CD14-positive monocyte (primary cell): ENCODE measurements around the gene CEP72. TPM values are rescaled to one million over a fixed set of nuclear protein-coding genes. Genes with fewer than 3 reads are reported as not detected.

Experiments used
- DNase-seq, 3 donors: peaks; one replicate each; pipeline ENCODE4 v3.0.0-alpha.2; 2011 to 2022
- H2AFZ ChIP-seq: 2 replicates; pipeline ENCODE4 v1.6.0; 2012; ENCODE audit warnings: mild to moderate bottlenecking, low read depth, low read length, inconsistent platforms; ENCODE audit not compliant: insufficient read depth, poor library complexity, severe bottlenecking
- H3K27ac ChIP-seq, 2 donors: 1 replicate in 1 of 2; 2 replicates in 1 of 2; pipeline ENCODE4 v1.5.1; 2012 to 2013; ENCODE audit warnings: low read length in 2 of 2, control low read depth in 1 of 2, inconsistent platforms in 1 of 2, low read depth in 1 of 2, mild to moderate bottlenecking in 1 of 2
- H3K27me3 ChIP-seq, 2 donors: one replicate each; pipeline versions ENCODE4 v1.6.0 to v1.6.1; 2011 to 2013; ENCODE audit warnings: low read length in 2 of 2; ENCODE audit not compliant: control insufficient read depth in 2 of 2, insufficient read depth in 2 of 2
- H3K36me3 ChIP-seq, 2 donors: replicated peaks in 1 of 2; 1 replicate in 1 of 2; 2 replicates in 1 of 2; pipeline versions ENCODE4 v1.5.1 to v1.6.1; 2012 to 2013; ENCODE audit warnings: low read length in 2 of 2, control low read depth in 1 of 2, inconsistent platforms in 1 of 2, mild to moderate bottlenecking in 1 of 2; ENCODE audit not compliant: insufficient read depth in 2 of 2, control insufficient read depth in 1 of 2
- H3K4me1 ChIP-seq, 2 donors: 1 replicate in 1 of 2; 2 replicates in 1 of 2; pipeline versions ENCODE4 v1.5.1 to v1.6.1; 2012 to 2013; ENCODE audit warnings: low read length in 2 of 2, control low read depth in 1 of 2, inconsistent platforms in 1 of 2, mild to moderate bottlenecking in 1 of 2, moderate library complexity in 1 of 2; ENCODE audit not compliant: insufficient read depth in 2 of 2, control insufficient read depth in 1 of 2
- H3K4me2 ChIP-seq: replicated peaks from 2 replicates; pipeline ENCODE3; 2012; ENCODE audit warnings: low read length, moderate library complexity, mild to moderate bottlenecking; ENCODE audit not compliant: poor library complexity, severe bottlenecking; ENCODE audit errors: extremely low read depth
- H3K4me3 ChIP-seq, 3 experiments: fragments of 200-600 bp in 1 of 3; sonication (generic) in 1 of 3; replicated peaks in 1 of 3; 1 replicate in 2 of 3; 2 replicates in 1 of 3; pipeline ENCODE4 v1.5.1; 2011 to 2013; ENCODE audit warnings: low read length in 3 of 3, mild to moderate bottlenecking in 3 of 3, control low read depth in 2 of 3, low read depth in 2 of 3, inconsistent platforms in 1 of 3, moderate library complexity in 1 of 3
- H3K79me2 ChIP-seq: 2 replicates; pipeline ENCODE4 v1.6.0; 2012; ENCODE audit warnings: mild to moderate bottlenecking, control low read depth, inconsistent platforms, low read length, moderate library complexity; ENCODE audit not compliant: insufficient read depth
- H3K9ac ChIP-seq: 2 replicates; pipeline ENCODE4 v1.6.0; 2017; ENCODE audit warnings: low read length, mild to moderate bottlenecking; ENCODE audit not compliant: insufficient read depth, poor library complexity, severe bottlenecking
- H3K9me3 ChIP-seq, 2 donors: replicated peaks in 1 of 2; 1 replicate in 1 of 2; 2 replicates in 1 of 2; pipeline versions ENCODE4 v1.5.1 to v1.6.1; 2012 to 2013; ENCODE audit warnings: low read length in 2 of 2, control low read depth in 1 of 2; ENCODE audit not compliant: control insufficient read depth in 1 of 2, insufficient read depth in 1 of 2
- H4K20me1 ChIP-seq: 2 replicates; pipeline ENCODE4 v1.6.0; 2012; ENCODE audit warnings: mild to moderate bottlenecking, low read length, control low read depth, moderate library complexity; ENCODE audit not compliant: insufficient read depth
- H3K27ac Mint-ChIP-seq, 7 donors: one replicate each; pipeline ENCODE4 v1.8.0; 2020; ENCODE audit warnings: mild to moderate bottlenecking in 7 of 7, mixed read lengths in 7 of 7, moderate library complexity in 6 of 7, inconsistent platforms in 2 of 7
- H3K27me3 Mint-ChIP-seq, 3 donors: one replicate each; pipeline ENCODE4 v1.8.0; 2021 to 2022; ENCODE audit warnings: low read depth in 3 of 3, mild to moderate bottlenecking in 3 of 3, mixed read lengths in 3 of 3, moderate library complexity in 3 of 3, inconsistent platforms in 1 of 3
- H3K36me3 Mint-ChIP-seq, 2 donors: one replicate each; pipeline ENCODE4 v1.8.0; 2020; ENCODE audit warnings: mixed read lengths in 2 of 2, inconsistent platforms in 1 of 2, mild to moderate bottlenecking in 1 of 2
- H3K4me1 Mint-ChIP-seq: one replicate; pipeline ENCODE4 v1.8.0; 2020; ENCODE audit warnings: mild to moderate bottlenecking, mixed read lengths
- H3K4me3 Mint-ChIP-seq, 2 donors: one replicate each; pipeline ENCODE4 v1.8.0; 2020; ENCODE audit warnings: mild to moderate bottlenecking in 2 of 2, mixed read lengths in 2 of 2, moderate library complexity in 1 of 2
- H3K9me3 Mint-ChIP-seq, 7 donors: one replicate each; pipeline ENCODE4 v1.8.0; 2020 to 2022; ENCODE audit warnings: mixed read lengths in 7 of 7, mild to moderate bottlenecking in 6 of 7, moderate library complexity in 6 of 7, inconsistent platforms in 2 of 7
- WGBS: methylation state at CpG from one replicate; pipeline ENCODE4 v1.1.5; 2013; ENCODE audit warnings: missing lambda C conversion rate; ENCODE audit not compliant: insufficient coverage; 5-methylcytosine and 5-hydroxymethylcytosine counted together
- intact Hi-C, 2 donors: fragments of 100-400 bp; cut with micrococcal nuclease; formaldehyde crosslinking; loops; one replicate each; pipeline versions ENCODE4 v1.15.0 to v1.15.1; 2023
- polyA plus RNA-seq, 3 donors: library from polyadenylated mRNA; depleted of rRNA in 1 of 3; unstranded in 2 of 3; stranded (reverse) in 1 of 3; fragments of 300-500 nt in 2 of 3; fragments of >200 nt in 1 of 3; fragmentation: Illumina TruSeq in 2 of 3; gene quantifications; 1 replicate in 2 of 3; 2 replicates in 1 of 3; pipeline ENCODE4 v1.2.3, GENCODE V29; 2012 to 2021
- TF ChIP-seq, protein P1 (sequence below): fragments of 200-600 bp; IDR thresholded peaks from one replicate; pipeline ENCODE4 v1.8.0; 2022; ENCODE audit warnings: antibody characterized with exemption, mild to moderate bottlenecking

Gene CEP72
- polyA plus RNA-seq, 3 donors: 0.13 to 2.1 (median 0.24) TPM

DNA sequence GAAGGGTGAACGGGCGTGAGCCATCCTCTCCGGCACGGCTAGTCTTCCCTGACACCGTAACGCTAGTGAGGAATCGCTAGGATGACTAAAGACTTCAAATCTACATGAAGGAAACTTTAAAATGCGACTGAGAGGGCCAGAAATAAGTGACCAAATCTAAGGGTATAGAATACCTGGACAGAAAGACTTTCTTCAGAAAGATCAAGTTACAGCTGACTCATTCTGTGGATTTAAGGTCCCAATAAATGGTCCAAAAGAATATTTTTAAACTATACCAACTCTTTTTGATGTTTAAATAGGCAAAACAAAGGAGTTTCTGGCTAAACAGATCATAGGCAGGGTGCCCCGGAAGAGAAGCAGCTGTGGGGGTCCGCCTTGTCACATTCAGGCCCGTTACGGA is 38.9 kb upstream of the CEP72 start:
- intact Hi-C loops: no loop called here
- Histone ChIP-seq H3K4me2 (no peak overlapping the region), H2AFZ (no peak overlapping the region), H3K27me3 (peaks cover 0 to under 1% of the 10 kb centered on the region in 2 donors), H3K4me1 (no peaks in the 10 kb centered on the region), H3K36me3 (no peaks in the 10 kb centered on the region), H3K4me3 (no peak overlapping the region), H4K20me1 (no peaks in the 10 kb centered on the region), H3K27ac (no peak overlapping the region), H3K9me3 (peaks cover 6 to 13% of the 10 kb centered on the region in 2 donors), H3K79me2 (no peaks in the 10 kb centered on the region), H3K9ac (no peak overlapping the region)
- TF ChIP-seq, protein P1, sequence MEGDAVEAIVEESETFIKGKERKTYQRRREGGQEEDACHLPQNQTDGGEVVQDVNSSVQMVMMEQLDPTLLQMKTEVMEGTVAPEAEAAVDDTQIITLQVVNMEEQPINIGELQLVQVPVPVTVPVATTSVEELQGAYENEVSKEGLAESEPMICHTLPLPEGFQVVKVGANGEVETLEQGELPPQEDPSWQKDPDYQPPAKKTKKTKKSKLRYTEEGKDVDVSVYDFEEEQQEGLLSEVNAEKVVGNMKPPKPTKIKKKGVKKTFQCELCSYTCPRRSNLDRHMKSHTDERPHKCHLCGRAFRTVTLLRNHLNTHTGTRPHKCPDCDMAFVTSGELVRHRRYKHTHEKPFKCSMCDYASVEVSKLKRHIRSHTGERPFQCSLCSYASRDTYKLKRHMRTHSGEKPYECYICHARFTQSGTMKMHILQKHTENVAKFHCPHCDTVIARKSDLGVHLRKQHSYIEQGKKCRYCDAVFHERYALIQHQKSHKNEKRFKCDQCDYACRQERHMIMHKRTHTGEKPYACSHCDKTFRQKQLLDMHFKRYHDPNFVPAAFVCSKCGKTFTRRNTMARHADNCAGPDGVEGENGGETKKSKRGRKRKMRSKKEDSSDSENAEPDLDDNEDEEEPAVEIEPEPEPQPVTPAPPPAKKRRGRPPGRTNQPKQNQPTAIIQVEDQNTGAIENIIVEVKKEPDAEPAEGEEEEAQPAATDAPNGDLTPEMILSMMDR: no peak
- DNase-seq: no peak
- WGBS: 92% methylated on average over 8 of the region's 12 CpGs
- Mint-ChIP-seq H3K27ac (no peak overlapping the region), H3K4me3 (no peak overlapping the region), H3K36me3 (no peaks in the 10 kb centered on the region), H3K27me3 (peaks cover 15 to 46% (median 15%) of the 10 kb centered on the region in 3 donors), H3K4me1 (no peaks in the 10 kb centered on the region), H3K9me3 (peaks cover 3 to 28% (median 15%) of the 10 kb centered on the region in 7 donors)

DNA sequence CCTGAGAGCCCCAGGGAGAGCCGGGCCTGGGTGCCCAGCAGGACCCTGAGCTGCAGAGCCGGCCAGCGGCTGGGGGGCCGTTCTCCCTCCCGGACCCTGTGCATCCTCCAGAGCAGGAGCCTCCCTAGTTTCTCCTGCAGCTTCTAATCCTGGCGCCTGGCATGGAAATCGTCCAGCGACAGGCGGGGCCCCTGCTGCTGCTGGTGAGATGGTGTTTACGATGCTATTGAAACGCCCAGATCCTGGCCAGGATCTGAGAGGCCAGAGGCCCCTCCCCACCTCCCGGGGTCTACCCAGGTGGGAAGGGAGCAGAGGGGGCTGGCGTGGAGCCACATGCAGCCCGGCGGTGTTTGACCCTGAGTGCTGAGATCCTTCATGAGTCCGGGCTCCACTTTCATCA is 38.2 kb upstream of the CEP72 start:
- H3K27me3 Mint-ChIP-seq: peaks cover 11 to 45% (median 12%) of the 10 kb centered on the region in 3 donors
- no peak overlapping the region for H3K4me2 ChIP-seq
- no peaks in the 10 kb centered on the region for H3K36me3 ChIP-seq
- peaks cover 3 to 30% (median 15%) of the 10 kb centered on the region in 7 donors for H3K9me3 Mint-ChIP-seq
- TF ChIP-seq, protein P1: no peak
- H3K4me3 ChIP-seq: no peak overlapping the region
- no peaks in the 10 kb centered on the region for H3K4me1 Mint-ChIP-seq
- H3K27ac Mint-ChIP-seq: no peak overlapping the region
- no peaks in the 10 kb centered on the region for H3K36me3 Mint-ChIP-seq
- 57% methylated on average over 12 of the region's 16 CpGs for WGBS
- no peak for DNase-seq
- H4K20me1 ChIP-seq: no peaks in the 10 kb centered on the region
- H2AFZ ChIP-seq: no peak overlapping the region
- peaks cover 6 to 13% of the 10 kb centered on the region in 2 donors for H3K9me3 ChIP-seq
- H3K4me3 Mint-ChIP-seq: no peak overlapping the region
- intact Hi-C loops: no loop called here
- H3K27ac ChIP-seq: no peak overlapping the region
- H3K4me1 ChIP-seq: no peaks in the 10 kb centered on the region
- H3K9ac ChIP-seq: no peak overlapping the region
- H3K79me2 ChIP-seq: no peaks in the 10 kb centered on the region
- peaks cover 0 to 3% of the 10 kb centered on the region in 2 donors for H3K27me3 ChIP-seq
